Measurements from ENCODE around the gene RIPK1.
"Not testable (repeated sequence)": the region's sequence is repeated elsewhere in the genome, so short reads cannot be mapped to it uniquely, and the experiment has no call there.

RIPK1 gene

GRCh38 chr6:3068329-3069214 lies at the start of gene RIPK1:
Gene RIPK1 (plus strand): TSS chr6:3068494. CDS start chr6:3076824, 8,330 bp downstream.
- DNase-seq (ENCODE audit: low spot score): peak; percentile 94

GRCh38 chr6:3019065-3019464 lies 49.2 kb upstream of the RIPK1 start:
- no peak for DNase-seq (ENCODE audit: low spot score)

GRCh38 chr6:3019749-3020320 lies 48.5 kb upstream of the RIPK1 start:
- DNase-seq (ENCODE audit: low spot score): no peak

- not testable (repeated sequence) for DNase-seq (ENCODE audit: low spot score)
These were observed 47.2 kb upstream of the RIPK1 start for GRCh38 chr6:3020976-3021598.

- no peak for DNase-seq (ENCODE audit: low spot score)
These were observed 45.3 kb upstream of the RIPK1 start for GRCh38 chr6:3022765-3023662.

GRCh38 chr6:3023663-3024483 lies 44.4 kb upstream of the RIPK1 start:
- peak; percentile 82 for DNase-seq (ENCODE audit: low spot score)

- DNase-seq (ENCODE audit: low spot score): no peak
These were observed 41.3 kb upstream of the RIPK1 start for GRCh38 chr6:3026791-3027626.

GRCh38 chr6:3028156-3028555 lies 40.1 kb upstream of the RIPK1 start:
- not testable (repeated sequence) for DNase-seq (ENCODE audit: low spot score)

- DNase-seq (ENCODE audit: low spot score): no peak
These were observed 36.2 kb upstream of the RIPK1 start for GRCh38 chr6:3031857-3032640.

GRCh38 chr6:3032986-3033385 lies 35.3 kb upstream of the RIPK1 start:
- DNase-seq (ENCODE audit: low spot score): peak; percentile 92

GRCh38 chr6:3033652-3034051 lies 34.6 kb upstream of the RIPK1 start:
- DNase-seq (ENCODE audit: low spot score): no peak

- no peak for DNase-seq (ENCODE audit: low spot score)
These were observed 32.9 kb upstream of the RIPK1 start for GRCh38 chr6:3035397-3035796.

- no peak for DNase-seq (ENCODE audit: low spot score)
These were observed 31.2 kb upstream of the RIPK1 start for GRCh38 chr6:3036861-3037637.

- no peak for DNase-seq (ENCODE audit: low spot score)
These were observed 30.5 kb upstream of the RIPK1 start for GRCh38 chr6:3037638-3038365.

GRCh38 chr6:3039384-3039783 lies 28.9 kb upstream of the RIPK1 start:
- no peak for DNase-seq (ENCODE audit: low spot score)

GRCh38 chr6:3041147-3041546 lies 27.1 kb upstream of the RIPK1 start:
- DNase-seq (ENCODE audit: low spot score): no peak

GRCh38 chr6:3041606-3042005 lies 26.7 kb upstream of the RIPK1 start:
- DNase-seq (ENCODE audit: low spot score): no peak

GRCh38 chr6:3045369-3045768 lies 22.9 kb upstream of the RIPK1 start:
- no peak for DNase-seq (ENCODE audit: low spot score)

Data from kidney tubule cell (primary cell).